Measurements from ENCODE around the gene HSPA14. TPM values are rescaled to one million over a fixed set of nuclear protein-coding genes. Genes with fewer than 3 reads are reported as not detected.
A peak's percentile ranks its signal among the peaks of the same experiment; 100 is the strongest.

HSPA14 gene
- polyA plus RNA-seq, 2 of the 4 experiments (the other 2 are of a cell fraction), result 34.2 to 45.7 TPM

GRCh38 chr10:14801723-14802122, 36.4 kb upstream of the HSPA14 start:
- no peak for FAIRE-seq
- ChIA-PET POLR2A (no interaction called here), CTCF (interaction anchor here (0.8 to 1.5 kb wide), 7 partner anchors 12 to 303 kb away, joined by 3 to 4 read pairs (median 3); no protein-coding TSS in a partner anchor)
- 79% methylated on average over 5 of the region's 5 CpGs for WGBS (ENCODE audit: missing lambda C conversion rate)
- peak overlapping the region in 1 of 2 experiments; percentile 34; a peak in 2 of 6 replicates for H3K27ac ChIP-seq
- TF ChIP-seq MAX (IDR thresholded peaks at IDR 0.05) (no peak), RNF2 (IDR thresholded peaks at IDR 0.05; ENCODE audit: borderline replicate concordance, low read depth) (no peak), JUN (IDR thresholded peaks at IDR 0.05) (no peak), HDAC2 (IDR thresholded peaks at IDR 0.05) (no peak), NR3C1 (IDR thresholded peaks at IDR 0.05) (no peak), ELK1 (IDR thresholded peaks at IDR 0.05; ENCODE audit: low read depth, low read length) (no peak), TP53 (CRISPR knock-in tag; IDR thresholded peaks at IDR 0.05) (no peak), HMGXB4 (CRISPR knock-in tag; IDR thresholded peaks at IDR 0.05; ENCODE audit: borderline replicate concordance) (no peak), RAD21 (conservative IDR thresholded peaks at IDR 0.05 in 1 of 2, IDR thresholded peaks at IDR 0.05 in 1 of 2) (no peak), EP300 (IDR thresholded peaks at IDR 0.05) (no peak), ZSCAN20 (CRISPR knock-in tag; IDR thresholded peaks at IDR 0.05) (no peak), CEBPB (IDR thresholded peaks at IDR 0.05) (no peak), BCL3 (IDR thresholded peaks at IDR 0.05) (no peak), MYC (IDR thresholded peaks at IDR 0.05; ENCODE audit: borderline replicate concordance, low read length) (no peak), HOXA7 (CRISPR knock-in tag; IDR thresholded peaks at IDR 0.05) (no peak), SREBF2 (IDR thresholded peaks at IDR 0.05) (no peak), NPAS2 (CRISPR knock-in tag; IDR thresholded peaks at IDR 0.05; ENCODE audit: borderline replicate concordance) (no peak), FOSB (CRISPR knock-in tag; IDR thresholded peaks at IDR 0.05) (no peak), HOXB13 (CRISPR knock-in tag; IDR thresholded peaks at IDR 0.05; ENCODE audit: low read depth) (no peak), CBX2 (IDR thresholded peaks at IDR 0.05; ENCODE audit: borderline replicate concordance, low read depth) (no peak)
- H3K4me3 ChIP-seq, result no peak overlapping the region
- H3K9me3 ChIP-seq, result no peaks in the 10 kb centered on the region
- peak in 1 of 2 experiments; percentile 23 for DNase-seq (ENCODE audit: low read depth in 1 of 2, low spot score in 1 of 2)
- ATAC-seq, result peak; percentile 74 to 76; a peak in 5 of 6 replicates
- no peak overlapping the region for H3K4me2 ChIP-seq
- H3K4me1 ChIP-seq, result no peaks in the 10 kb centered on the region

GRCh38 chr10:14803827-14804226, 34.3 kb upstream of the HSPA14 start:
- Histone ChIP-seq H3K4me3 (no peak overlapping the region), H3K9me3 (no peaks in the 10 kb centered on the region), H3K4me1 (no peaks in the 10 kb centered on the region), H3K4me2 (no peak overlapping the region), H3K27ac (no peak overlapping the region)
- 34% methylated on average over 1 of the region's 1 CpG for whole genome bisulfite sequencing (ENCODE audit: missing lambda C conversion rate)
- DNase-seq (ENCODE audit: low read depth in 1 of 2, low spot score in 1 of 2) (no peak), FAIRE-seq (no peak), ATAC-seq (no peak)
- POLR2A ChIA-PET, result no interaction called here
- CTCF ChIA-PET, result no interaction called here
- no peak for TF ChIP-seq TP53 (CRISPR knock-in tag; IDR thresholded peaks at IDR 0.05)
- TF ChIP-seq BCL3 (IDR thresholded peaks at IDR 0.05), result no peak
- no peak for TF ChIP-seq RNF2 (IDR thresholded peaks at IDR 0.05; ENCODE audit: borderline replicate concordance, low read depth)
- no peak for TF ChIP-seq ZNF302 (CRISPR knock-in tag; IDR thresholded peaks at IDR 0.05)
- no peak for TF ChIP-seq USF2 (IDR thresholded peaks at IDR 0.05)
